Ovary (tissue), 3 donors: ENCODE data around the gene GNPDA2.

Experiments
- CTCF ChIP-seq, 3 donors: fragments of 450-650 bp in 2 of 3; fragments of 200-600 bp in 1 of 3; IDR thresholded peaks; one replicate each; pipeline versions ENCODE4 v1.5.1 to v1.8.0; 2016 to 2022; ENCODE audit warnings: antibody characterized with exemption in 3 of 3, mild to moderate bottlenecking in 1 of 3
- EP300 ChIP-seq: sonication (generic); formaldehyde crosslinking; IDR thresholded peaks from one replicate; pipeline ENCODE4 v1.6.1; 2017; ENCODE audit warnings: antibody characterized with exemption
- POLR2A ChIP-seq: fragments of 450-650 bp; IDR thresholded peaks from one replicate; pipeline ENCODE4 v1.6.1; 2017; ENCODE audit warnings: antibody characterized with exemption, mild to moderate bottlenecking, moderate library complexity
- donor health status: DM: no; HTN: no; CAD: no.

- TF ChIP-seq POLR2A (no peak), CTCF (IDR thresholded peaks at IDR 0.05) (no peak), EP300 (no peak)
These were observed 35.0 kb upstream of the GNPDA2 start for GRCh38 chr4:44761306-44761705.
